HG02588 (cell line): ENCODE data around the gene IKBKE.

ENCODE experiments used
- ATAC-seq: cut with Tn5 transposase; IDR thresholded peaks from one replicate; pipeline ENCODE4 v1.9.1; 2021; ENCODE audit warnings: mild to moderate bottlenecking, moderate library complexity; ENCODE audit not compliant: unreplicated experiment

The IKBKE gene

DNA sequence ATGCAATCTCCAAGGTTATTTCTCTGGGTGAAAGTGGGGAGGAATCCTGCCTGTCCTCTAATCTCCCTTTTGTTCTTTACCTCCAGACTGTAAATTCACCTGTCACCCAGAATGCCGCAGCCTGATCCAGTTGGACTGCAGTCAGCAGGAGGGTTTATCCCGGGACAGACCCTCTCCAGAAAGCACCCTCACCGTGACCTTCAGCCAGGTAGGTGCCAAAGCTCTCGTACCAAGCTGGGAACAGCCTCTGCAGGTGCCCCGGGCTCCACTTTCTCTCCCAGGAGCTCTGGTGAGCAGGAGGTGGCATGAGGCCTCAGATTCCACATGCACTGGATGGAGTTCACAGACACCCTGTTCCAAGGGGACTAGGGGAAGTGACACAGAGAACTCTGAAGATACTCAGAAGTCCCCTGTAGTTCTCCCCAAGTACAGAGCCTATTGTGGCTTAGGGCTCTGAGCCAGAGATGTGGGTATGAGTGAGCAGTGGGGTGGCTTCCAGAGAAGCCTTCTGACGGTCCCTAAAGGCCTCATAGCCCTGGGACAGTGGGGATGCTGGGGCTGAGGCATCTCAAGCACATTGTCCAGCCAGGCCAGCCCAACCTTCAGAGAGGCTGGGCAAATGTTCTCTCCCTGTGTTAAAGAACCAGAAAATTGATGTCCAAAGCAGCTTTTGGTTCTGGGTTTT lies 68.0 kb downstream of the IKBKE start:
- ATAC-seq: no peak

DNA sequence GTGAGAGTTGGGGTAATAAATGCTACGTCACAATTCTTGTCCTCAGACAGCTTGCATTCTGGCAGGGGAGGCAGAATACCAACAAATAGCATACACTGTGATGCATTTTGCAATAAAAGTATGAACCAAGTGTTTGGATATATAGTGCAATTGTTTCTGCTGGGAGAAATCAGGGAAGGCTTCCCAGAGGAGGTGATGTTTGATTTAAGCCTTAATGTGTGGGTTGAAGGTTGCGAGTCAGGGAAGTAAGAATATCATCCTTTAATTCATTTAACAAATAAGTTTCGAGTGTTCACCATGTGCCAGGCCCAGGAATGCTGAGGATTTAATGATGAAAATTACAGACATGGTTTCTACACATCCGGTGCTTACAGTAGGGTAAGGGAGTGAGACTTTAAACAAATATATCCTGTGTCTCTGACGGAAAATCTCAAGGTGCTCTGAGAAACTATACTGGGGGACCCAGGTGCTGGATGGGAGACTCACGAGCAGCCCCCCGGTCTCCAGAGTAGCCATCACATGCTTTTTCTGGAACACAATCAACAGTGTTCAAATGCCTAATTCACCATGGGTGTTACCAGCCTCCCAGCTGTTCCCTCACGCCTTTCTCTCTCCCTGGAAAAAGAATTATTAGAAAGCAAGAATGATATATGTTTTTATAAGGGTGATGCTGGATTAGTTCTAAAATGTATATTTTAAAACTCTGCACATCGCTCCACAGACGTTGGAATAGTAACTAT lies 68.8 kb downstream of the IKBKE start:
- no peak for ATAC-seq

DNA sequence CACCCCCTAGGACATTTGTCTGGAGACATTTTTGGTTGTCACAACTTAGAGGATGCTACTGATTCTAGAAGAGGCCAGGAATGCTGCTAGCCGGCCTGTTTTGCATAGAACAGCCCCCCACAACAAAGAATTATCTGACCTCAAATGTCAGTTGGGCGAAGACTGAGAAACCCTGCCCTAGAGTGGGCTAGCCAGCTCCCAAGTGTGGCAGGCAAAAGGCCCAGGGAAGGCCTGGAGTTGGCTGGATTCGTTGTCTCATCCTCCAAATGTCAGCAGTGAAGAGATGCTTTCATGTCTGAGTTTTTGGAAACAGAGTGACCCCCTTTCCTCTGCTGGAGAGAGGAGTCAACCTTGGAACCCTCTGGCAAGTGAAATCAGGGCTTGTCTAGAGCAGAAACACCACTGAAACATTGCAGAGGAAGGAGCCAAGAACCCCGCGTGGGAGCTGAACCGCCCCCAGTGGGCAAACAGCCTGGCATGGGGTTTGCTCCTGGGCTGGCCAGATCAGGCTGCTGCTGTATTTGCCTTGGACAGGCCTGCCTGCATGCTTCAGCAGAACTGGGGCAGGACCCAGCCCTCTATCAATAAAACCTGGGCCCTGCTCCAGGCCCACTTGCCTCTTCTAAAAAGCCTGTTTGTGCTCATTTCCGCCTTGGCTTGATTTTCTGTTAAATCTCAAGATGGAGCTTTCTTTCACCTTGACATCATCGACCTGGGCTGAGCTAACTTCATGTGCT lies 69.9 kb downstream of the IKBKE start:
- no peak for ATAC-seq

DNA sequence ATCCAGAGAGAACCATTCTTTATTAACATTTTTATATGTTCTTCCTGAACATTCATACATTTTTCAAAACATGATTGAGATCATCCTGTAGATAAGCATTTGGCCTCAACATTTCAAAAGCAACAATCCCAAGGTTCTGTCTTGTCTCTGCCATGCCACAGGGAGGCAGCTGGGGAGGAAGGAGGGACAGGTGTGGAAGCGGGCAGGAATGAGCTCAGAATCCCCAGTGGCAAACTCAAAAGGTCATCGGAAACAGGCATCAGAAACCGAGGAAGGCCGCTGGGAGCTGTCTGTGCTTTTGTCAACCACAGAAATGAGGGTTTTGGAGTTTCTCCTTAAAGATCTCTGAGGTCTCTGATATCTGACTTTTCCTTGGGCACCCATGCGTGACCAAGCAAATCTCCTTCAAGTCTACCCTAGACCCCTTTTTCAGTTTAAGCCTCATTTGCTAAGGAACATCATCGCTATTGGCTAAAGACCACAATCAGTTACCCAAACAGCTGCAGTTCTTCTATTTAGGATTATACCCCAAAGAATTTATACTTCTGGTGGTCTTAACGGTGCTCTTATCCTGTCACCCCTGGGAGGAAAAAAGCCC lies 71.1 kb downstream of the IKBKE start:
- no peak for ATAC-seq

DNA sequence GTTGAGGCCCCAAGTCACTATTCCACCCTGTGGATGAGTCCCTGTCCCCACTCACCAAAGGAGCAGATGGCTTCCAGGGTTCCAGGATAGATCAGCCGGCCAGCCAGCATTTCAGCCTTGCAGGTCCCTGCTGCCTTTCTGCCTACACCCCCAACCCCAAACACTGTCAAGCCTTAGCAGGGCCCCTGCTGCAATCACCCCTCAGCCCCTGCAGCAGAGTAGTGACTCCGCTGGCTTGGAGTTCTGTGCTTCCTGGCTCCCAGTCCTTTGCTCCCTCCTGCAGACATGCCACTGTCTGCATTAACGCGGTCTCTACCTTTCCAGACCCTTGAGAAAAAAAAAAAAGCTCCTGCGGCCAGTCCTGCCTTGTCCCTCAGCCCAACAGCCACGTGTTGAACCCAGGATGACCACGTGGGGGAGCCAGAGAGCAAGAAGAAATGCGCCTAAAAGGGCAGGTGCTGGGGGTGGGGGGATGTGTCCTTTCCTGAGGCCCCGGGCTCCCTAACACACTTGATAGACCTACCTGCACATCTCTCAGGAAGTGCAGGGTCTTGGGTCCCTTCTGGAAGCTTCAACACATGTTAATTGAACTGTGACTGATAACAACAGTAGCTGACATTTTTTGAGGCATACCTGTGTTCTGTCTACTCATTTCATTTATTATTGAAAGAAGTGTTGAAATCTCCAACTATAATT lies 74.4 kb downstream of the IKBKE start:
- peak; percentile 47 for ATAC-seq

DNA sequence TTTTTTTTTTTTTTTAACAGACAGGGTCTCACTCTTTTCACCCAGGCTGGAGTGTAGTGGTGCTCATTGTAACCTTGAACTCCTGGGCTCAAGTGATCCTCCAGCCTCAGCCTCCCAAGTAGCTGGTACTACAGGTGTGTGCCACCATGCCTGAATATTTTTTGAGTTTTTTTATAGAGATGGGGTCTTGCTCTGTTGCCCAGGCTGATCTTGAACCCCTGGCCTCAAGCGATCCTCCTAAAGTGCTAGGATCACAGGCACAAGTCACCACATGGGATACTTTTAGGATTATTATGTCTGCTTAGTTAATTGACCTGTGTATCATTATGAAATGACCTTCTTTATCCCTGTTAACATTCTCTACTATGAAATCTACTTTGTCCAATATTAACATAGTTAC lies 75.1 kb downstream of the IKBKE start:
- no peak for ATAC-seq
